ENCODE results near the gene MRNIP.

Gene MRNIP

GRCh38 chr5:179869101-179869500 lies 10.5 kb upstream of the MRNIP start:
- in situ Hi-C loops (cut with HindIII; ENCODE audit: low sequenced_read_pairs) = no loop called here
- TF ChIP-seq CTCF (IDR thresholded peaks at IDR 0.05; ENCODE audit: low read depth, low read length) = no peak
- no peak for DNase-seq (ENCODE audit: low read depth, low spot score)
- no peak overlapping the region for H3K4me3 ChIP-seq (ENCODE audit: low read depth, low read length)

GRCh38 chr5:179868541-179868940 lies 9.9 kb upstream of the MRNIP start:
- in situ Hi-C loops (cut with HindIII; ENCODE audit: low sequenced_read_pairs) = no loop called here
- H3K4me3 ChIP-seq (ENCODE audit: low read depth, low read length) = no peak overlapping the region
- DNase-seq (ENCODE audit: low read depth, low spot score) = no peak
- TF ChIP-seq CTCF (IDR thresholded peaks at IDR 0.05; ENCODE audit: low read depth, low read length) = no peak

GRCh38 chr5:179867476-179867875 lies 8.9 kb upstream of the MRNIP start:
- TF ChIP-seq CTCF (IDR thresholded peaks at IDR 0.05; ENCODE audit: low read depth, low read length) = no peak
- DNase-seq (ENCODE audit: low read depth, low spot score) = no peak
- H3K4me3 ChIP-seq (ENCODE audit: low read depth, low read length) = no peak overlapping the region
- in situ Hi-C loops (cut with HindIII; ENCODE audit: low sequenced_read_pairs) = no loop called here

GRCh38 chr5:179867079-179867465 lies 8.5 kb upstream of the MRNIP start:
- no peak for TF ChIP-seq CTCF (IDR thresholded peaks at IDR 0.05; ENCODE audit: low read depth, low read length)
- in situ Hi-C loops (cut with HindIII; ENCODE audit: low sequenced_read_pairs) = no loop called here
- no peak for DNase-seq (ENCODE audit: low read depth, low spot score)
- H3K4me3 ChIP-seq (ENCODE audit: low read depth, low read length) = no peak overlapping the region

GRCh38 chr5:179866241-179867078 lies 7.8 kb upstream of the MRNIP start:
- DNase-seq (ENCODE audit: low read depth, low spot score) = no peak
- no peak overlapping the region for H3K4me3 ChIP-seq (ENCODE audit: low read depth, low read length)
- in situ Hi-C loops (cut with HindIII; ENCODE audit: low sequenced_read_pairs) = no loop called here
- no peak for TF ChIP-seq CTCF (IDR thresholded peaks at IDR 0.05; ENCODE audit: low read depth, low read length)

GRCh38 chr5:179865491-179866240 lies 7.0 kb upstream of the MRNIP start:
- DNase-seq (ENCODE audit: low read depth, low spot score) = no peak
- no peak overlapping the region for H3K4me3 ChIP-seq (ENCODE audit: low read depth, low read length)
- in situ Hi-C loops (cut with HindIII; ENCODE audit: low sequenced_read_pairs) = no loop called here
- no peak for TF ChIP-seq CTCF (IDR thresholded peaks at IDR 0.05; ENCODE audit: low read depth, low read length)

All from astrocyte of the spinal cord (primary cell).